Lower leg skin (tissue), 4 donors: ENCODE results near the gene MAP10. TPM values are rescaled to one million over a fixed set of nuclear protein-coding genes. Genes with fewer than 3 reads are reported as not detected.

Experiments
- DNase-seq, 2 donors: peaks; one replicate each; pipeline ENCODE4 v3.0.0-alpha.2; 2019; ENCODE audit warnings: low spot score in 2 of 2
- H3K4me3 ChIP-seq: fragments of 200-600 bp; sonication (generic); 2 replicates; pipeline ENCODE4 v1.5.1; 2017; ENCODE audit warnings: mild to moderate bottlenecking, low read depth; ENCODE audit not compliant: poor library complexity, severe bottlenecking
- POLR2A ChIP-seq, 2 donors: fragments of 450-650 bp; IDR thresholded peaks; one replicate each; pipeline ENCODE4 v1.6.1; 2016 to 2017; ENCODE audit warnings: antibody characterized with exemption in 2 of 2, mild to moderate bottlenecking in 1 of 2, moderate library complexity in 1 of 2
- WGBS, 2 donors: methylation state at CpG; one replicate each; pipeline ENCODE4 v1.1.5; 2018; 5-methylcytosine and 5-hydroxymethylcytosine counted together
- intact Hi-C: fragments of 100-400 bp; cut with DNase I; formaldehyde crosslinking; loops from one replicate; pipeline ENCODE4 v1.15.0; 2023; ENCODE audit warnings: low total_unique reads
- total RNA-seq, 4 donors: library from RNA; depleted of rRNA; stranded (reverse); fragments of >200 nt; gene quantifications; one replicate each; pipeline ENCODE4 v1.1.0, GENCODE V29; 2016
- TF ChIP-seq, protein P1 (sequence below), 3 donors: fragments of 450-650 bp; IDR thresholded peaks; one replicate each; pipeline ENCODE4 v1.5.1; 2016; ENCODE audit warnings: antibody characterized with exemption in 3 of 3, mild to moderate bottlenecking in 3 of 3, moderate library complexity in 2 of 3

MAP10 gene
- total RNA-seq, 4 donors from 2014 or later, result 0.04 to 1.6 (median 0.91) TPM

DNA sequence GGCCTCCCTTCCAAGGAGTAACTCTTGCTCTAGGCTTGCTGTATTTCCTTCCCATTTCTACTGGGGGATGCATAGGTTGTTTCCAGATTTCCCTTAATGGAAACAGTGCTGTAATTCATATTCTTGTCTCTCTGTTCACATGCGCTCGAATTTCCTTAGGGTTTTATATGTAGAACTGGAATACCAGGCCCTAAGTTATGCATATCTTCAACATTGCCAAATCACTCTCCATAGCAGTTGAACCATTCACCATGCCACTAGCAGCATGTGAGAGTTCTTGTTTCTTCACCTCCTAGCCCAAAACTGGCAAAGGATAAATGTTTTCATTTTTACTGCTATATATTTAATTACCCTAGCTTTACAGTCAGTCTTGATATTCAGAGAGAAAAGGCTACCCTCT is 12.8 kb downstream of the MAP10 start:
- WGBS, 2 donors, result 74 to 82% methylated on average over 2 of the region's 2 CpGs
- no peak overlapping the region for H3K4me3 ChIP-seq
- no peak for DNase-seq
- TF ChIP-seq, protein P1, sequence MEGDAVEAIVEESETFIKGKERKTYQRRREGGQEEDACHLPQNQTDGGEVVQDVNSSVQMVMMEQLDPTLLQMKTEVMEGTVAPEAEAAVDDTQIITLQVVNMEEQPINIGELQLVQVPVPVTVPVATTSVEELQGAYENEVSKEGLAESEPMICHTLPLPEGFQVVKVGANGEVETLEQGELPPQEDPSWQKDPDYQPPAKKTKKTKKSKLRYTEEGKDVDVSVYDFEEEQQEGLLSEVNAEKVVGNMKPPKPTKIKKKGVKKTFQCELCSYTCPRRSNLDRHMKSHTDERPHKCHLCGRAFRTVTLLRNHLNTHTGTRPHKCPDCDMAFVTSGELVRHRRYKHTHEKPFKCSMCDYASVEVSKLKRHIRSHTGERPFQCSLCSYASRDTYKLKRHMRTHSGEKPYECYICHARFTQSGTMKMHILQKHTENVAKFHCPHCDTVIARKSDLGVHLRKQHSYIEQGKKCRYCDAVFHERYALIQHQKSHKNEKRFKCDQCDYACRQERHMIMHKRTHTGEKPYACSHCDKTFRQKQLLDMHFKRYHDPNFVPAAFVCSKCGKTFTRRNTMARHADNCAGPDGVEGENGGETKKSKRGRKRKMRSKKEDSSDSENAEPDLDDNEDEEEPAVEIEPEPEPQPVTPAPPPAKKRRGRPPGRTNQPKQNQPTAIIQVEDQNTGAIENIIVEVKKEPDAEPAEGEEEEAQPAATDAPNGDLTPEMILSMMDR (IDR thresholded peaks at IDR 0.05), result no peak
- no peak for TF ChIP-seq POLR2A (IDR thresholded peaks at IDR 0.05)
- intact Hi-C loops, result no loop called here

DNA sequence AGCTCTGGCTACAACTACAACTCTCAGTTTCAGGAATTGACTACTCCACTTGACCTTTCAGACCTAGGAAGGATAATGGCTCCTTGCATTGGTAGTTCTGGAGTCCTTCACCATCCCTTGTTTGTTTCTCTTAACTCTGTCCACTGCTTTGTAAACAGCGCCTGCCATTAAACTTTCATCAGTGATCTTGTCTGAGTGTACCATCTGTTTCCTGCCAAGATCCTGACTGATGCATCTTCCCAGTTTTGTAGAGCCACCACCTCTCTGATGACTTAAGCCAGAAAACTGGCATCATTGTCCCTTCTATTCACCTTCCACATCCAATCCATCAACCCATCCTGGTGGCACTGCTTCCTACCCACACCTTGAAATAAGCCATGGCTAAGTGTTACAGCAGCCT is 15.2 kb downstream of the MAP10 start:
- 89 to 96% methylated on average over 1 of the region's 1 CpG for WGBS, 2 donors
- no peak for TF ChIP-seq POLR2A (IDR thresholded peaks at IDR 0.05)
- no peak overlapping the region for H3K4me3 ChIP-seq
- intact Hi-C loops, result no loop called here
- DNase-seq, result no peak

DNA sequence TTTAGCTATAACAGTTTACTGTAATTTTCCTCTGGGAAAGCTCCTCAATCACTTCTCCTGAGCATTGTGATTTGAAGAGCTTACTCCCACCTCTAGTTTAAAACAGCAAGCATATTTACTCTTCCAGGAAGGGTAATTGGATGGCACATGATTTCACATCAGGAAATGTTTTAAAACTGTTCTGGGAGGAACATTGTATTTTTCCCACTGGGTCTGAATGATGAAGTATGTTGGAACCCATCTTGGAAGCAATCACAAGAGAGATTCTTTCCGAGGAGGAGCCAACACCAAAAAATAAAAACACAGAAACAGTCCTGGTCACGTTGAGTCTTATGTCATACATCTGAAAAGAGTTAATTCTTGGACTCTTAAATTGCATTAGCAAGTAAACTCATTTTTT is 17.3 kb downstream of the MAP10 start:
- intact Hi-C loops, result no loop called here
- WGBS, 2 donors, result 36 to 57% methylated on average over 2 of the region's 2 CpGs
- no peak overlapping the region for H3K4me3 ChIP-seq
- TF ChIP-seq, protein P1 (IDR thresholded peaks at IDR 0.05), result no peak
- TF ChIP-seq POLR2A (IDR thresholded peaks at IDR 0.05), result no peak
- DNase-seq, result no peak

DNA sequence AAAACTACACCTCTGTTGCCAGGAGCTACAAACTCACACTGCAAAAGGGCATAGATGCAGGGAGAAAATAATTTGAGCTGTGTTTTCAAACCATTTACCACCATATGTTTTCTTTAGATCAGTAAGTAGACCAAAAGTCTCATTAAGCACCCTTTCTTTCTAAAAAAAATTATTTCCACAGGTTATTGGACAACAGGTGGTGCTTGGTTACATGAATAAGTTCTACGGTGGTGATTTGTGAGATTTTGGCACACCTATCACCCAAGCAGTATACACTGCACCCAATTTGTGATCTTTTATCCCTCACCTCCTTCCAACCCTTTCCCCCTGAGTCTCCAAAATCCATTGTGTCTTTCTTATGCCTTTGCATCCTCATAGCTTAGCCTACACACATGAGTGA is 21.1 kb downstream of the MAP10 start:
- intact Hi-C loops, result no loop called here
- 89 to 94% methylated on average over 1 of the region's 1 CpG for WGBS, 2 donors
- TF ChIP-seq POLR2A (IDR thresholded peaks at IDR 0.05), result no peak
- TF ChIP-seq, protein P1 (IDR thresholded peaks at IDR 0.05), result no peak
- DNase-seq, result no peak
- H3K4me3 ChIP-seq, result no peak overlapping the region

DNA sequence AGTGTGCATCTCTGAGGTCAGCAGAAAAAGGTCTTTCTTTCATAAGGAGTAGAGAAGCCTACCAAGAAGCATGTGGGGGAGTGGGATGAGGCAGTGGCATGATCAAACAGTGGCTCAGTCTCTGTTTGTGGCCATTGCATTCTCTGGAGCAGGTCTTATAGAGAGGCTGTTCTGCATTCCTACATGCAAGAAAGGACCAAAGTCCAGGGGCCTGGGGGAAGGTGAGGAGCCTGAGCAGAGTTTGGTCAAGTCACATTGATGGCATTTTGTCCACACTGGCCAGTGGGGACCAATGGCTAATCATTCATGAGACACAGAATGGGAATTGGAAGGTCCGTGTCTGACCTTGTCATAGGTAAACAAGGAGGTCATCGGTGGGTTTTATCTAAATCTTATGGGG is 25.4 kb downstream of the MAP10 start:
- no peak overlapping the region for H3K4me3 ChIP-seq
- no peak for DNase-seq
- intact Hi-C loops, result no loop called here
- 100% methylated on average over 2 of the region's 2 CpGs for WGBS, 2 donors
- TF ChIP-seq, protein P1 (IDR thresholded peaks at IDR 0.05), result no peak
- TF ChIP-seq POLR2A (IDR thresholded peaks at IDR 0.05), result no peak

DNA sequence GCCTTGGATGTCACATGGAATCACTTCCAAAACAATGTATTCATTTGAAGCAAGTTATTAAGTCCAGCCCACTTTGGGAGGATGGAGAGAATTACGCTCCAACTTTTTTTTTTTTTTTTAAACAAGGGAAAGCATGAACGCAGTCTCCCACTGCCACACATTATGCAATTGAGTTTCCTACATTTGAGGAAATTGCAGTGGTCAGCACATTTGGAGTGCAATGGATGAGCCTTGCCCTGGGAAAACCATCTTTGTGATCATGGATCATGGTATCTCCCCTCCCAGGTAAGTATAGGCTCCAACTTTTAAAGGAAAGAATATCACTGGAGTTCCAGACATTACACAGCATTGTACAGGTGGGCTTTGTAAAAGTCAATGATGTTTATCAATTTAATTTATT is 26.7 kb downstream of the MAP10 start:
- 90% methylated on average over 2 of the region's 2 CpGs for WGBS, 2 donors
- no peak for TF ChIP-seq POLR2A (IDR thresholded peaks at IDR 0.05)
- TF ChIP-seq, protein P1 (IDR thresholded peaks at IDR 0.05), result no peak
- no peak overlapping the region for H3K4me3 ChIP-seq
- intact Hi-C loops, result no loop called here
- DNase-seq, result no peak
